Right ventricle myocardium inferior (tissue), 1 donor: ENCODE results near the gene PMF1. TPM values are rescaled to one million over a fixed set of nuclear protein-coding genes. Genes with fewer than 3 reads are reported as not detected.
"Not testable (repeated sequence)": the region's sequence is repeated elsewhere in the genome, so short reads cannot be mapped to it uniquely, and the experiment has no call there.

Experiments
- ATAC-seq: fragments of 200-7000 bp; cut with Tn5 transposase; one replicate; pipeline ENCODE4 v1.9.1; 2020; ENCODE audit warnings: mild to moderate bottlenecking, moderate library complexity
- DNase-seq: peaks from one replicate; pipeline ENCODE4 v3.0.0; 2021; ENCODE audit errors: missing footprints
- intact Hi-C: fragments of 100-400 bp; cut with DNase I; formaldehyde crosslinking; loops from one replicate; pipeline ENCODE4 v1.11.0; 2022
- total RNA-seq: library from RNA; stranded (reverse); fragmentation: NEBNext Ultra II Directional; extraction: Animal tissue kit (Norgen Biotek cat#: 25700); gene quantifications from one replicate; pipeline ENCODE4 v1.2.1, GENCODE V29; 2021
- donor health status: DM: no; HTN: yes; CAD: no; lungs with severe emphysema.

Gene PMF1
- total RNA-seq, 1 donor from 2014 or later, result 68.6 TPM

GRCh38 chr1:156193488-156194299 lies 19.1 kb upstream of the PMF1 start, which contains the start of gene SLC25A44:
TSS of gene SLC25A44 (plus strand) at chr1:156194104. CDS start at chr1:156199848, 5,744 bp downstream.
- intact Hi-C loops, result no loop called here
- ATAC-seq (peak; percentile 99), DNase-seq (peak; percentile 96)

- DNase-seq (no peak), ATAC-seq (no peak)
- intact Hi-C loops, result no loop called here
Observed at GRCh38 chr1:156194300-156194652, 18.5 kb upstream of the PMF1 start.

- DNase-seq (no peak), ATAC-seq (no peak)
- intact Hi-C loops, result no loop called here
Observed at GRCh38 chr1:156195853-156196252, 17.0 kb upstream of the PMF1 start.

GRCh38 chr1:156196445-156196844 lies 16.4 kb upstream of the PMF1 start:
- intact Hi-C loops, result no loop called here
- ATAC-seq (no peak), DNase-seq (no peak)

GRCh38 chr1:156198831-156199349 lies 13.9 kb upstream of the PMF1 start:
- DNase-seq, result no peak
- ATAC-seq, result no peak
- intact Hi-C loops, result no loop called here

GRCh38 chr1:156200044-156200443 lies 12.8 kb upstream of the PMF1 start:
- DNase-seq (no peak), ATAC-seq (no peak)
- intact Hi-C loops, result no loop called here

- no peak for DNase-seq
- intact Hi-C loops, result no loop called here
- peak; percentile 51 for ATAC-seq
Observed at GRCh38 chr1:156203331-156203730, 9.5 kb upstream of the PMF1 start.

- DNase-seq (no peak), ATAC-seq (no peak)
- intact Hi-C loops, result no loop called here
Observed at GRCh38 chr1:156204686-156205085, 8.1 kb upstream of the PMF1 start.

- DNase-seq (no peak), ATAC-seq (no peak)
- intact Hi-C loops, result loop anchor here (5.0 kb wide), 1 partner anchor 49 kb away; no protein-coding TSS in a partner anchor
Observed at GRCh38 chr1:156211243-156211642, 1.6 kb upstream of the PMF1 start.

- ATAC-seq (no peak), DNase-seq (no peak)
- intact Hi-C loops, result loop anchor here (5.0 kb wide), 1 partner anchor 50 kb away; no protein-coding TSS in a partner anchor
Observed at GRCh38 chr1:156212130-156212529, 677 bp upstream of the PMF1 start.

- ATAC-seq (no peak), DNase-seq (no peak)
- intact Hi-C loops, result loop anchor here (5.0 kb wide), 1 partner anchor 51 kb away; no protein-coding TSS in a partner anchor
Observed at GRCh38 chr1:156213644-156213966, 798 bp downstream of the PMF1 start.

- ATAC-seq (no peak), DNase-seq (no peak)
- intact Hi-C loops, result loop anchor here (5.0 kb wide), 1 partner anchor 52 kb away; no protein-coding TSS in a partner anchor
Observed at GRCh38 chr1:156214024-156214748, 1.4 kb downstream of the PMF1 start.

- intact Hi-C loops, ATAC-seq, DNase-seq: not testable (repeated sequence)
Observed at GRCh38 chr1:156216361-156217086, 3.7 kb downstream of the PMF1 start.

- intact Hi-C loops, result no loop called here
- no peak for ATAC-seq
- no peak for DNase-seq
Observed at GRCh38 chr1:156217871-156218270, 5.1 kb downstream of the PMF1 start.

- intact Hi-C loops, result no loop called here
- ATAC-seq, result no peak
- no peak for DNase-seq
Observed at GRCh38 chr1:156220226-156220625, 7.4 kb downstream of the PMF1 start.

GRCh38 chr1:156221986-156222692 lies 9.3 kb downstream of the PMF1 start:
- ATAC-seq (no peak), DNase-seq (no peak)
- intact Hi-C loops, result no loop called here

- intact Hi-C loops, result loop anchor here (1.0 kb wide), 2 partner anchors 79 to 135 kb away; no protein-coding TSS in a partner anchor
- ATAC-seq (no peak), DNase-seq (no peak)
Observed at GRCh38 chr1:156225677-156226014, 12.8 kb downstream of the PMF1 start.

- DNase-seq, result no peak
- intact Hi-C loops, result no loop called here
- no peak for ATAC-seq
Observed at GRCh38 chr1:156226116-156226538, 13.3 kb downstream of the PMF1 start.

- no peak for ATAC-seq
- intact Hi-C loops, result no loop called here
- no peak for DNase-seq
Observed at GRCh38 chr1:156226782-156227181, 14.0 kb downstream of the PMF1 start.
